Measurements from ENCODE around the gene SEPTIN12.
"Not testable (repeated sequence)": the region's sequence is repeated elsewhere in the genome, so short reads cannot be mapped to it uniquely, and the experiment has no call there.

The SEPTIN12 gene

GRCh38 chr16:4750896-4751295 lies 37.2 kb downstream of the SEPTIN12 start:
- no peak for DNase-seq

DNA sequence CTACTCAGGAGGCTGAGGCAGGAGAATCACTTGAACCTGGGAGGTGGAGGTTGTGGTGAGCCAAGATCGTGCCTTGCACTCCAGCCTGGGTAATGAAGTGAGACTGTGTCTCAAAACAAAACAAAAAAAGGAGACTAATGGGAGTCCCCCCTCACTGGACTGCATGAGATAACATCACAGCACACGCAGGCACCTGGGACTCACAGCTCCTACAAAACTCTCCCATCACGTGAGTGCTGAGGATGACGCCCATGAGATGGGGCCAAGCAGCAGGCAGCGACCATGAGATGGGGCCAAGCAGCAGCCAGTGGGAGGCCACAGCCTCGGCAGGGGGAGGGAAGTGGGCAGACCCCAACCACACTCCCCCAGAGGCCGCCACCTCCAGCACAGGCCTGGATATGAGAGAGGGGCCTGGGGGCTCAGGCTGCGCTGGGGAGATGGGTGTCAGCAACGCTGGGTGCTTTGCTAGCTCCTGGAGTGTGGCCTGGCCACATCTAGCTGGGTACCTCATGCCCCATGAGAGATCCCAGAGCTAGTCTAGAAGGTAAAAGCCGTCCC lies 38.4 kb downstream of the SEPTIN12 start:
- DNase-seq = no peak

- DNase-seq = no peak
Observed at GRCh38 chr16:4748682-4749411, 39.3 kb downstream of the SEPTIN12 start.

DNA sequence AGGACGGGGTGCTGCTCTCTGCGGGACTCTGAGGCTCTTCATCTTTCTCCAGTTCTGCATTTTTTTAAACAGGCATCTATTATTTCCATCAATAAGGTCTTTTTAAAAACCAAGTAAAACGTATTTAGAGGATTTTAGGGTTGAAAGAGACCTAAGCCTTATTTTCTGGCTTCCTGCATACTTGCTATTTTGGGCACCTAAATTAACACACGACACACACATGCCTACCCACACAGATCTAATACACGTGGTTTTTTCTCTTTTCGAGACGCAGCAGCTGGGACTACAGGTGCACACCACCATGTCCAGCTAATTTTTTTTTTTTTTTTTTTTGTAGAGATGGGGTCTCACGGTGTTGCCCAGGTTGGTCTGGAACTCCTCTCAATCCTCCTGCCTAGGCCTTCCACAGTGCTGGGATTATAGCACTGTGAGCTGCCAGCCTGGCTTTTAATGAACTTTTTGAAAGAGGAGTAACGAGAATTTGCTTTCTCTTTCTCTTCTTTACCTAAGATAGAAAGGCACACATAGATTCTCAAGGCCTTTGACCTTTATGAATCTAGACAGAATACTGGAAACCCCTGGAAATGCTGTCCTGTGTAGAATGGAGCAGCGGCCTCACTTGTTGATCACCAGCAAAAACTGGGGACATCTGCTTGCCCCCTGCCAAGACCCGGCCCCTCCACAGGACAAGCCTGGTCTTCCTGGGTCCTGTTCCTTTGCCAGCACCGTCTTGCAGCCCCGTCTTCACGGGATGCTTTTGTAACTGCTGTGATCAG lies 40.1 kb downstream of the SEPTIN12 start:
- DNase-seq = no peak

- no peak for DNase-seq
Observed at GRCh38 chr16:4746991-4747574, 41.1 kb downstream of the SEPTIN12 start.

DNA sequence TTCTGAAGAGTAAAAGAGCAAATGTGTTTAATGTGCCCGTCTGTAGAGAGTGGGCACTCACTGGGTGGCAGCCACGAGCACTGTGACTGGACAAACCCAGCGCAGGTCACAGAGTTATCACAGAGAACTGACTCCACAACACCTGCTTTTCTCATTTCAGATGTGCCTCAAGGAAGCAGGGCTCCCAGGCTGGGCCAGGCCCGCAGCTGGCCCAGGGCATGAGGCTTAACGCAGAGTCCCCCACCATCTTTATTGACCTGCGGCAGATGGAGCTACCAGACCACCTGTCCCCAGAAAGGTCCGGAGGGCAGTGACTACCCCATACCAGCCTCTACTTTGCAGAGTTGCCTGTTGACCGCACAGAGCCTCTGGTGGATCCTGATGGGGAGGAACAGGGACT lies 41.9 kb downstream of the SEPTIN12 start:
- no peak for DNase-seq

GRCh38 chr16:4745274-4745569 lies 42.9 kb downstream of the SEPTIN12 start:
- DNase-seq = no peak

GRCh38 chr16:4744555-4745273 lies 43.4 kb downstream of the SEPTIN12 start:
- no peak for DNase-seq

GRCh38 chr16:4743226-4743878 lies 44.8 kb downstream of the SEPTIN12 start:
- no peak for DNase-seq

- DNase-seq = not testable (repeated sequence)
Observed at GRCh38 chr16:4738370-4738769, 49.8 kb downstream of the SEPTIN12 start.

GRCh38 chr16:4737545-4737944 lies 50.6 kb downstream of the SEPTIN12 start:
- no peak for DNase-seq

- DNase-seq = no peak
Observed at GRCh38 chr16:4736546-4736945, 51.6 kb downstream of the SEPTIN12 start.

DNA sequence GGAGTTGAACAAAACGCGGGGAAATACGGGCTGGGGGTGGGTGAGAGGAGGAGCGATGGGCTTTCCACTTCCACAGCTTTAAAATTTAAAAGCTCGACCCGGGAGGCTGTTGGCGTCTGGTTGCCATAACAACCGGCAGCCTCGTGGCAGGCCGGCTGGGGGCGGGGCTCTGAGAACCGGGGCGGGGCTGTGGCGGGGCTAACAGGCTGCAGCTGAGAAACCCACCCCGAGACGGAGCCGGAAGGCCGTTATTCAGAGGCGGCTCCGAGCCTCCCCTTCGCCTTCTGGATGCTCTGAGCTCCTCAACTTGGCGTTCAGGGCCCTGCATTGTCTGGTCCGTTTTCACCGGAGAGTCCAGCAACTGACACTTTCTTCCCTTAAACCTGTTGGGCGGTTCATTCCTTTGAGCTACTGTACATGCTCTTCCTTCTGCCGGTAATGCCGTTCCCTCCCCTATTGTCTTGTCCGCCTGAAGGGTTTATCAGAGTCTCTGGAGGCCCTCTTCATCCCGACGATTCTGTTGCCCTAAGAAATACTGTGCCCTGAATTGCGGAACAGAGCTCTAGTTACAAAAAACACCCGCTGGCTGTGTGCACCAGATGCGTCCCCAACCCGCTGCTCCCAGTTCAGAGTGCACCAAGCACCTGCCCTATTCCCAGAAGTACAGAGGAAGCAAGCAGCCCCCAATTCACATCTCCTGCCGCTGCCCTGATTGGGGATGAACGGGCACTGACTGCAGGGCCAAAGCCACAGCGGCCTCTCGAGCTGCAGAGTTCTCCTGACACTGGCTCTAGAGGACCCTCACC lies 53.2 kb downstream of the SEPTIN12 start:
- DNase-seq = peak; percentile 94

DNA sequence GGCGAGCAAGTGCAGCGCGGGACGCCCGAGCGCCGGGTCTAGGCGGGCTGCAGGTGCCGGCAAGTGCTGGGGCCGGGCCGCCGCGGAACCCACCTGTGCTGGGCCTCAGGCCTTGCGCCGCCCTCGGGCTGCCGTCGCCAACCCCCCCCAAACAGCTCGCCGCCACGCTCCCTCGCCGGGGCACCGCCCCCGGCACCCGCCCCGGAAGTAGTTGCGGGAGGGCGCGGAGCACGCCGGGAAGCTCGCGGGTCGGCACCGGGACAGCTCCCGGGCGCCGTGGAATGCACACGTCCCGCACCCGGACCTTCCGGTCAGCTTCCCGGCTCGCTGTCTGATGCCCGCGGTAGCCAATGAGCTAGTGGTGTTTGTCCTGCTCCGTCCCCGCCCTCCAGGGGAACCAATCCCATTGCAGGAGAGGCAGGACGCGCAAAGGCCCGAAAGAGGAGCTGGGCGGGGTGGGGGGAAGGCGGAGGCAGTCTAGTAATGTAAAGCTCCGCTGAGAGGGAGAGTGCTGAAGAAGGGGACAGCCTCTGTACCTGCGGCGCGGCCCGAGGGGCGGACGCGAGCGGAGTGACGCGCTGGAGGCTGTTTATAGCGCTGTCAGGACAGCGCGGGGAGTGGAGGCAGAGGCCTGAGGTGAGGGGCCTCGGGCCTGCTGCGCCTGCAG lies 53.9 kb downstream of the SEPTIN12 start, which contains the start of the genes ANKS3 and DNAAF8:
TSS of gene ANKS3 (minus strand) at position 209 of the 667 bp plus-strand sequence. CDS start 4,122 bp downstream, outside the sequence.
TSS of gene DNAAF8 (plus strand) at position 475 of the 667 bp plus-strand sequence. CDS start 1,978 bp downstream, outside the sequence.
- DNase-seq = peak; percentile 86

DNA sequence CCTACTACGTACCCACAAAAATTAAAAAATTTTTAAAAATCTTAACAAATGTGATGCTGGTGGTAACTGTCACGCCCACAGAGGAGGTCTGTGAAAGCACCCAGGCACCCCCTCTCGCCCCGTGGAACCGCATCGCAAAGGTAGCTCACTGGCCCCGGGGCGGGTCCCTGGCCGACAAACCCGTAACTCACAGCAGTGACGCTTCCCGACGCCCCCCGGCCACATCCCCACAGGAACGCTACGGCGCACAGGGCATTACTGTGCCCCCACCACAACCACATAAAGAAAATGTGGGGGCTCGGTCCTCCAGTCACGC lies 54.4 kb downstream of the SEPTIN12 start:
- DNase-seq = peak; percentile 6

DNA sequence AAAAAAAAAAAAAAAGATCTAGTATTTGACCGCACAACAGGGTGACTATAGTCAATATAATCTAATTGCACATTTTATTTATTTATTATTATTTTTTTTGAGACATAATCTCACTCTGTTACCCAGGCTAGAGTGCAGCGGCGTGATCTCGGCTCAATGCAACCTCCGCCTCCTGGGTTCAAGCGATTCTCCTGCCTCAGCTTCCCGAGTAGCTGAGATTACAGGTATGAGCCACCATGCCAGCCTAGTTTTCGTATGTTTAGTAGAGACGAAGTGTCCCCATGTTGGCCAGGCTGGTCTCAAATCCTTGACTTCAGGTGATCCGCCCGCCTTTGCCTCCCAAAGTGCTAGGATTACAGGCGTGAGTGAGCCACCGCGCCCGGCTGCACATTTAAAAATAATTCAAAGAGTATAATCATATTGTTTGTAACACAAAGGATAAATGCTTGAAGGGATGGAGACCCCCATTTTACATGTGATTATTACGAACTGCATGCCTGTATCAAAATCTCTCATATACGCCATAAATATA lies 54.9 kb downstream of the SEPTIN12 start:
- no peak for DNase-seq

- DNase-seq = no peak
Observed at GRCh38 chr16:4729876-4730275, 58.3 kb downstream of the SEPTIN12 start.

DNA sequence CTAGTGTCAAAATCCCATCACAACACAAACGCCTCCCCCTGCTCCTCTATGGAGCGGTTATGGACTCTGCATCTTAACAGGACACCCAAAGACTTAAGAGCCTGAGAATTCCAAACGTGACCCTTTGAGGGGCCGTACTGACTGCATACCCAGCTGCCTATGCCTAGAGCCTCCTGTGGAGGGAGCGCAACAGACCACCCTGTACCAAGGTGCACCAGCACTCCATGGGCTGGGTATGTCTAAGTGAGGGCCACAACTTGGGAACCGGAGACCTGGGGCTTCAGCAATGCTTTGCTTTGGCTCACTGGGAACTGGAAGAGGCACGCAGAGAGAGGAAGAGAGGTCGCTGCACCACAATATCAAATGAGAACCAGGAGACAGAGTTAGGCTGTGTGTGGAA lies 59.5 kb downstream of the SEPTIN12 start:
- DNase-seq = no peak

All from activated CD4-positive, alpha-beta T cell treated with anti-CD3 and anti-CD28 coated beads, Interleukin-2, amount 50 U/mL, for 16 hours (primary cell).